Stimulated activated naive CD4-positive, alpha-beta T cell (primary cell): Measurements from ENCODE around the gene MMAA.
"Not testable (repeated sequence)": the region's sequence is repeated elsewhere in the genome, so short reads cannot be mapped to it uniquely, and the experiment has no call there.

ENCODE experiments used
- DNase-seq, 6 experiments: peaks; one replicate each; lab custom pipeline; 2025; lab: John Stamatoyannopoulos, UW

MMAA gene

GRCh38 chr4:145618932-145619638 is at the start of gene MMAA:
Gene MMAA, plus strand, starts transcription at chr4:145619385. Its CDS starts 19,755 bp downstream, at chr4:145639140.
- DNase-seq, result peak; percentile 85 to 94 (median 90)

GRCh38 chr4:145574546-145574945 is 44.6 kb upstream of the MMAA start:
- not testable (repeated sequence) for DNase-seq

GRCh38 chr4:145580906-145581305 is 38.3 kb upstream of the MMAA start:
- no peak for DNase-seq

- DNase-seq, result no peak
These were observed 35.8 kb upstream of the MMAA start for GRCh38 chr4:145583191-145584055.

- no peak for DNase-seq
These were observed 32.0 kb upstream of the MMAA start for GRCh38 chr4:145587088-145587754.

GRCh38 chr4:145589381-145589780 is 29.8 kb upstream of the MMAA start:
- DNase-seq, result not testable (repeated sequence)

- no peak for DNase-seq
These were observed 29.1 kb upstream of the MMAA start for GRCh38 chr4:145589916-145590702.

GRCh38 chr4:145602129-145602760 is 16.9 kb upstream of the MMAA start:
- DNase-seq, result no peak

- DNase-seq, result no peak
These were observed 13.2 kb upstream of the MMAA start for GRCh38 chr4:145605941-145606340.

GRCh38 chr4:145609481-145610427 is 9.4 kb upstream of the MMAA start:
- peak; percentile 4 to 46 (median 15) for DNase-seq

GRCh38 chr4:145613566-145614232 is 5.5 kb upstream of the MMAA start:
- DNase-seq, result no peak

- DNase-seq, result no peak
These were observed 5.0 kb upstream of the MMAA start for GRCh38 chr4:145614233-145614610.

GRCh38 chr4:145618210-145618931 is 814 bp upstream of the MMAA start:
- peak in 3 of 6 experiments; percentile 13 to 28 (median 15) for DNase-seq

- DNase-seq, result peak in 2 of 6 experiments; percentile 28 to 34
These were observed 433 bp downstream of the MMAA start for GRCh38 chr4:145619639-145619996.

GRCh38 chr4:145622067-145622466 is 2.9 kb downstream of the MMAA start:
- not testable (repeated sequence) for DNase-seq

- no peak for DNase-seq
These were observed 4.6 kb downstream of the MMAA start for GRCh38 chr4:145623831-145624230.

- no peak for DNase-seq
These were observed 6.8 kb downstream of the MMAA start for GRCh38 chr4:145625677-145626622.

GRCh38 chr4:145626623-145626982 is 7.4 kb downstream of the MMAA start:
- DNase-seq, result no peak
